Ishikawa (cell line): ENCODE data around the gene METTL25B.

Experiments used
- CEBPB ChIP-seq: IDR thresholded peaks from 2 replicates; pipeline ENCODE4 v1.6.1; 2012
- CREB1 ChIP-seq: IDR thresholded peaks from 2 replicates; pipeline ENCODE4 v1.6.1; 2012; ENCODE audit warnings: low read depth
- EGR1 ChIP-seq: IDR thresholded peaks from 2 replicates; pipeline ENCODE4 v1.6.1; 2012
- EP300 ChIP-seq: IDR thresholded peaks from 2 replicates; pipeline ENCODE4 v1.6.1; 2012; ENCODE audit warnings: borderline replicate concordance
- FOXM1 ChIP-seq: IDR thresholded peaks from 2 replicates; pipeline ENCODE4 v1.6.1; 2012; ENCODE audit warnings: low read depth, borderline replicate concordance
- NFIC ChIP-seq: IDR thresholded peaks from 2 replicates; pipeline ENCODE4 v1.6.1; 2012
- RAD21 ChIP-seq: IDR thresholded peaks from 2 replicates; pipeline ENCODE4 v1.6.1; 2012; ENCODE audit warnings: low read depth
- TAF1 ChIP-seq: IDR thresholded peaks from 2 replicates; pipeline ENCODE4 v1.6.1; 2012; ENCODE audit warnings: low read depth, mild to moderate bottlenecking
- TCF12 ChIP-seq: IDR thresholded peaks from 2 replicates; pipeline ENCODE4 v1.6.1; 2012; ENCODE audit warnings: low read depth
- TEAD4 ChIP-seq: IDR thresholded peaks from 2 replicates; pipeline ENCODE4 v1.6.1; 2012
- YY1 ChIP-seq: IDR thresholded peaks from 2 replicates; pipeline ENCODE4 v1.6.1; 2012; ENCODE audit warnings: low read depth
- ZBTB7A ChIP-seq: IDR thresholded peaks from 2 replicates; pipeline ENCODE4 v1.6.1; 2012; ENCODE audit warnings: low read depth
- TF ChIP-seq, protein P1 (sequence below): IDR thresholded peaks from 2 replicates; pipeline ENCODE4 v1.6.1; 2012; ENCODE audit warnings: low read depth, mild to moderate bottlenecking
- TF ChIP-seq, protein P2 (sequence below): IDR thresholded peaks from 2 replicates; pipeline ENCODE4 v1.6.1; 2012
- TF ChIP-seq, protein P3 (sequence below): IDR thresholded peaks from 2 replicates; pipeline ENCODE4 v1.6.1; 2012

METTL25B gene

DNA sequence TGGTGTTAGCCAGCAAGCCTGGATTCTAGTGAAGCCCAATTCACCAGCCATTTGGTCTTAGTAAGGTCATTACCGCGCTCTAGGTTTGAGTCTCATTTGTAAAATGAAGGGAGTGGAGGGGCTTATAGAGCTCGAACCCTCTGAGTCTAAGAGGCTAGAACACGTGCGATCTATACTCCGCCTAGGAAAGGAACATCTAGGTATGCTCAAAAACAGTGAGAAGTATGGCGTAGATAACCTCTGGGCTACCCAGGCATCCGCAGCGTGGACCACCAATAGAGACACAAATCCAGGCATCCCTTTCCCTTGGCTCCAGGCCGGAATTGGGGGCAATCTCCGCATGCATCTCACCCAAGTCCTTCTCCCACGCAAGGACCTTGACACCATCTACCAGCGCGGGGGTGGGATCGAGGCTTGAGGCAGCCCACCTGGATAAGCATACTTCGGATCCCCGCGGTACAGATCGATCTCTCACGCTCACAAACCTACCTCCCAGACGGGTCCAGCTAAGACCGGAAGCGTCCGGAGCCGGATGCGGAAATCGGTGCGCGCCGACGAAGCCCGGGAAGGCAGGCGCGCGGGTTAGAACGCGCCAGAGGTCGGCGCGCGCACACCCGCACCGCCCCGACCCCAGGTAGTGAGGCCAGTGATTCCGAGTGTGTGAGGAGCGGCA is at the start of gene METTL25B:
TSS of gene METTL25B (plus strand) at position 544 of the 673 bp plus-strand sequence. CDS start 636 bp downstream, outside the sequence.
- TF ChIP-seq TAF1 (no peak; the same call in 1 of the 2 replicates), TEAD4 (no peak), ZBTB7A (no peak), YY1 (no peak)
- TF ChIP-seq, protein P1, sequence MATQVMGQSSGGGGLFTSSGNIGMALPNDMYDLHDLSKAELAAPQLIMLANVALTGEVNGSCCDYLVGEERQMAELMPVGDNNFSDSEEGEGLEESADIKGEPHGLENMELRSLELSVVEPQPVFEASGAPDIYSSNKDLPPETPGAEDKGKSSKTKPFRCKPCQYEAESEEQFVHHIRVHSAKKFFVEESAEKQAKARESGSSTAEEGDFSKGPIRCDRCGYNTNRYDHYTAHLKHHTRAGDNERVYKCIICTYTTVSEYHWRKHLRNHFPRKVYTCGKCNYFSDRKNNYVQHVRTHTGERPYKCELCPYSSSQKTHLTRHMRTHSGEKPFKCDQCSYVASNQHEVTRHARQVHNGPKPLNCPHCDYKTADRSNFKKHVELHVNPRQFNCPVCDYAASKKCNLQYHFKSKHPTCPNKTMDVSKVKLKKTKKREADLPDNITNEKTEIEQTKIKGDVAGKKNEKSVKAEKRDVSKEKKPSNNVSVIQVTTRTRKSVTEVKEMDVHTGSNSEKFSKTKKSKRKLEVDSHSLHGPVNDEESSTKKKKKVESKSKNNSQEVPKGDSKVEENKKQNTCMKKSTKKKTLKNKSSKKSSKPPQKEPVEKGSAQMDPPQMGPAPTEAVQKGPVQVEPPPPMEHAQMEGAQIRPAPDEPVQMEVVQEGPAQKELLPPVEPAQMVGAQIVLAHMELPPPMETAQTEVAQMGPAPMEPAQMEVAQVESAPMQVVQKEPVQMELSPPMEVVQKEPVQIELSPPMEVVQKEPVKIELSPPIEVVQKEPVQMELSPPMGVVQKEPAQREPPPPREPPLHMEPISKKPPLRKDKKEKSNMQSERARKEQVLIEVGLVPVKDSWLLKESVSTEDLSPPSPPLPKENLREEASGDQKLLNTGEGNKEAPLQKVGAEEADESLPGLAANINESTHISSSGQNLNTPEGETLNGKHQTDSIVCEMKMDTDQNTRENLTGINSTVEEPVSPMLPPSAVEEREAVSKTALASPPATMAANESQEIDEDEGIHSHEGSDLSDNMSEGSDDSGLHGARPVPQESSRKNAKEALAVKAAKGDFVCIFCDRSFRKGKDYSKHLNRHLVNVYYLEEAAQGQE: no peak

DNA sequence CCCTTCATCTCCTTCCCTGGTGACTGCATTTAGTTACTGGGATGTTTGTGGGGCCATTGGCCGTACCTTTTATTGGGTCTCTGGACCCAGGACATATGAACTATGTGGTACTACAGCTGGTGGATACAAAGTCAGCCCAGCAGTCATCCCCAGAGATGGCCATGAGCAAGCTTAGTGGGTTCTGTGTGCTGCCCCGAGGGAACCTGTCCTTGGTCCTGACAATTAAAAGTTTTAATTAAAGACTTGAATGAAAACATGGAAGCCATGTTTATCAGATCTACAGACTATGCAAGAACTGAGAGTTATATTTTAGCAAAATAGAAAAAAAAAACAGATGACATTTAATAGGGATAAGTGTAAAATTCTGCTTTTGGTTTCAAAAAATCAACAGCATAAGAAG is 48.2 kb upstream of the METTL25B start:
- no peak for TF ChIP-seq NFIC
- TF ChIP-seq, protein P1: peak; percentile 73

DNA sequence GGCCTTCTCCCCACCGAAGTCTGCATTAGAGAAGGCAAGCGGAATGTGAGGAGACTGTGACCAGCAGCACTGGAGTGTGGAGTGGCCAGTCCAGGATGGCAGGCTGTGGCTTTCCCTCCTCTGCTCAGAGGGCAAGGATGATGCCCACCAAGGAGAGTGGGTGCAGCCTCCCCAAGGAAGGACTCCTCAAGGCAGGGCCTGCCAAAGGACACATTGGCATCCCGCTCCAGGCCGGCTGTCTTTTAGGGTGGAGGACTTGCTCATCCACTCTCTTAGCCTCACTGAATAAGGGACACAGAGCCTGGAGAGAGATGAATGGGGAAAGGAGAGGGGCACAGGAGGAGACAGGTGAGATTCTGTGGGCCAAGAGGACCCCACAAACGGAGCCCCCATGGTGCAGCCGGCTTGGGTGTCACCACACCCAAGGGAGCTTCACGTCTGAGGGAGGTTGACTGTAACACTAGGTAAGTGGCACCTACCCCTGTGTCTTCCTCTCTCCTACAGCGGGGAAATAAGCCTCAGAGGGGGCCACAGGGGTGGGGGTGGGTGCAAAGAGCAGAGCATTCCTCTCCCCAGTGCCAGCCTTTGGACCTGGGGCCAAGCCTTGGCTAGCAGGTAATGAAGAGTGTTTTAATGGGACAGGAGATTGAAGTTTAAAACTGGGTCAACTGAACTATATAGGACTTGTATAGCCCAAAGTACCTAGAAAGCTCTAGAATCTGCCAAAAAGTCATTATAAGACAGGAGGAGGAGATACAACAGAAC is 46.9 kb upstream of the METTL25B start:
- TF ChIP-seq CREB1 (no peak), TEAD4 (no peak), CEBPB (no peak), EP300 (no peak), TAF1 (no peak), RAD21 (no peak), EGR1 (no peak), ZBTB7A (no peak), TCF12 (no peak), NFIC (no peak), FOXM1 (no peak)
- TF ChIP-seq, protein P2, sequence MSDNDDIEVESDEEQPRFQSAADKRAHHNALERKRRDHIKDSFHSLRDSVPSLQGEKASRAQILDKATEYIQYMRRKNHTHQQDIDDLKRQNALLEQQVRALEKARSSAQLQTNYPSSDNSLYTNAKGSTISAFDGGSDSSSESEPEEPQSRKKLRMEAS: no peak
- TF ChIP-seq, protein P1: no peak
- TF ChIP-seq, protein P3, sequence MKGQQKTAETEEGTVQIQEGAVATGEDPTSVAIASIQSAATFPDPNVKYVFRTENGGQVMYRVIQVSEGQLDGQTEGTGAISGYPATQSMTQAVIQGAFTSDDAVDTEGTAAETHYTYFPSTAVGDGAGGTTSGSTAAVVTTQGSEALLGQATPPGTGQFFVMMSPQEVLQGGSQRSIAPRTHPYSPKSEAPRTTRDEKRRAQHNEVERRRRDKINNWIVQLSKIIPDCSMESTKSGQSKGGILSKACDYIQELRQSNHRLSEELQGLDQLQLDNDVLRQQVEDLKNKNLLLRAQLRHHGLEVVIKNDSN: no peak

DNA sequence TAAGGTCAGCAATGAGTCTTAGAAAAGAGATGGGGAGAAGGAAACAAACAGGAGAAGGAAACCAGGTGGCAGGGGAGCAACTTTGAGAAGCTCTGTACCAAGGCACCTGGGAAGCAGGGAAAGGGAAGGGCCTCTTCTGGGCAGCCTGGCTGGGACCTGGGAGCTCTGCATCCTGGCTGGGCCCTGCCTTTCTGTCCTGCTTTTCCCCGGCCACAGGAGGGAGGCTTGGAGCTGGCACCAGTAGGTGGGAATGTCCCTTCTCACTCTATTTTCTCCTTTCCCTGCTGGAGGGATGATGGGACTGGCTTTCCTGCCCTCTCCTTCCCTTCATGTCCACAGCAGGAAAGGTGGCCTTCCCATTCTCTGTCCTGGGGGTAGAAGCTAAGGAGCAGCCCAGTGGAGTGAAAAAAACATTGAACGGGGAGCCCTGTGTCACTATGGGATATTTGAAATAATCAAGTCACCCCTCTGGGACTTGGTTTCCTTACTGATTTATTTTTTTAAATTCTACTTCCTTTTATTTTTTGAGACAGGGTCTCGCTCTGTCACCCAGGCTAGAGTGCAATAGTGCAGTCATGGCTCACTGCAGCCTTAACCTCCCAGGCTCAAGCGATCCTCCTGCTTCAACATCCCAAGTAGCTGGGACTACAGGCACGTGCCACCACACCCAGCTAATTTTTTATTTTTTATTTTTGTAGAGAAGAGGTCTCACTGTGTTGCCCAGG is 45.9 kb upstream of the METTL25B start:
- TF ChIP-seq CREB1: no peak
- TF ChIP-seq TAF1: no peak
- TF ChIP-seq TCF12: no peak
- TF ChIP-seq FOXM1: no peak
- no peak for TF ChIP-seq EP300
- TF ChIP-seq ZBTB7A: no peak
- TF ChIP-seq, protein P1: no peak
- TF ChIP-seq YY1: no peak
- TF ChIP-seq, protein P2: no peak
- no peak for TF ChIP-seq EGR1
- TF ChIP-seq TEAD4: no peak
- TF ChIP-seq, protein P3: no peak
